HG02840 (cell line): ENCODE results near the gene ACOX2.
A peak's percentile ranks its signal among the peaks of the same experiment; 100 is the strongest.

Experiments used
- ATAC-seq: cut with Tn5 transposase; IDR thresholded peaks from one replicate; pipeline ENCODE4 v1.9.1; 2021; ENCODE audit warnings: mild to moderate bottlenecking, moderate library complexity, moderate number of reproducible peaks; ENCODE audit not compliant: unreplicated experiment, low FRiP score

The ACOX2 gene

GRCh38 chr3:58536501-58537411, at the start of gene ACOX2:
ACOX2 (minus strand) TSS chr3:58537190; CDS start chr3:58535106, 2,084 bp downstream.
- ATAC-seq: no peak

DNA sequence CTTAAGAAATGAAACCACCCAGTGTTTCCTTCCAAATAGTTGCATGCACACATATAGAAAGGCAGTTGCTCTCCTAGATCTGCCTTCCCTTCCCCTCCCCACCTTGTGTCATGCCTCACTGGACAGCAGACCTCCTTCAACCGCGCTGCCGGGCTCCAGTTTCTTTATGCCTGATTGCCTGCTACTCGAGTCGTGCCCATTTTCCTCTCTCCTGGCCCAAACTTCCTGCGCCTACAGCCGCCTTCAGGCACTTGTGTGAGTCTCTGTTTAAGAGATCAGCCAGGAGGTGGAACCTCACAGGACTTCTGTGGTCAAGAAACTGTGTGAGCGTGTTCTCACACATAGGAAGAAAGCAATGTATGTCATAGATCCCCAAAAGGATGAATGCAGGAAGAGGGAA, 49.0 kb upstream of the ACOX2 start:
- no peak for ATAC-seq

DNA sequence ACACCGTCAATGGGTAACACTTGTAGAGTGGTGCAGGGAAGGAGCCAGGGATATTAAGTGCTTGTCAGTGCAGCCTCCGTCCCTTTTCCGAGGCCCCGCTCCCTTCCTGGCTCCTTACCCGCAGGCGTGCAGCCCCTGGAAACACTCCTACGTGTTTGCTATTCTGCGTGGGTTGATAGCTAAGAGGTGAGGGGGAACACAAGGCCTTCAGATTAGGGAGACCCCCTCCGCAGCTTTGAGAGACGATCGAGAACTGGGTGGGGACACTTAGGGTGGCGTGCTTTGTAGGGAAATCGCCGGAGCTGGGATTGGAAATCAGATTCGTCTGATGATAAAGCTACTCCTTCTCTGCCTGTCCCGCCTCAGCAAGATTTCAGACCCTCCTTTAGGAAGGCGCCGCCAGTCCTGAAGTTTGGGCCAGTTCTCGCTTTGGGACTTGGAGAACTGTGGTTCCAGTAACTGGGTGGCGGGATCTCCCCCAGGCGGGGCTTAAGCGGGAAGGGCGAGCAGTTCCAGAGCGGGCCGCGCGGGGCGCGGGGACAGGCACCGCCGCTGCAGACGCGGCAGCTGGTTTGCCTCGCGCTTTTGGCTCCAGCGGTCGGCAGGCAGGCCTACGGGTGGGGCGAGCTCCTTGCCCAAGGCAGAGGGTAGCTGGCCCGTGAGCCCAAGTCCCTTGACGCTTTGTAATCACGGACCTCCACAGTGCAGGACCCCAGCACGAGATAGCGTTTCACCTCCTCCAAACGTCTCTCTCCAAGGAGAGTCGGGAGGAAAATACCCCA, 48.2 kb upstream of the ACOX2 start:
- ATAC-seq: peak; percentile 67

DNA sequence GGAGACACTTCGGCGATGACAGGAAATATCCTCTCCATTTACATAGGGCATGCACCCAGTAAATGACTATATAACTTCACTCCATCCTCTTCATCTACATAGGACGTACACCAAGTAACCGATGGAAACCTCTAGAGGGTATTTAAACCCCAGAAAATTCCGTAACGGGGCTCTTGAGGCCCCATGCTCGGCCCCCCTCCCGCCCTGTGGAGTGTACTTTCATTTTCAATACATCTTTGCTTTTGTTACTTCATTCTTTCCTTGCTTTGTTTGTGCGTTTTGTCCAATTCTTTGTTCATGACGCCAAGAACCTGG, 47.7 kb upstream of the ACOX2 start:
- ATAC-seq: no peak

DNA sequence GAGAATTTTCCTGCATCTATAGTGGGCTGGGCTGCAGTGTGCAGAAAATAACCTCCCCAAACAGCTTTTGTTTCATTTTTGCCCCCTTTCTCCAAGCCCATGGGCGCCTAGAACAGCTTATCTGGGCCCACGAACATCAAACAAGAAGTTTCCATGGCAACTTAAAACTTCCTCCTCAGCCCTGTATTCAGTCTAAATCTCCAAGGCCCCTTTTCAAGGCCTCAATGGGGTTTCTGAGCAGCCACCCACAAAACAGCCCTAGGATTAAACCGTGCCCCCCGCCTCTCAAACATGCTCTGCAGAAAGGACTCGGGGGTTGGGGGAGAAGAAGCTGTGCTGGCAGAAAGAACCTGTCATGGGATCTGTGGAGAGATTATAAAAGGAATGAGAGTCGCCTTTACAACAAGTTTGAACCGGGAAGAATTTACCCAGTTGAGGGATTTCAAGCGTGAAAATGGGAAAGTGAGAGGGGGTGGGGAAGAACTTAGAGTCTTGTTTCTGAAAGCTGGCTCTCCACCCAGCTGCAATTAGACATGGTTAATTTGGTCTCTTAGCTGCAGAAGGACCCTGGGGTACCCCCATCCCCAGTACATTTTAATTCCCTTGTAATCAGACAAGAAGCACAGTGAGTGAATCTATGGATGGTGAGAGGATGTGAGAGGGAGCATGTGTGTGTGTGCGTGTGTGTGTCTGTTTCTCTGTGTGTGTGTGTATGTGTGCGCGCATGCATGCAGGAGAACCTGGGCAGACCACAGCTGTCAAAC, 44.5 kb upstream of the ACOX2 start:
- ATAC-seq: no peak

GRCh38 chr3:58580826-58581327, 43.9 kb upstream of the ACOX2 start:
- no peak for ATAC-seq

GRCh38 chr3:58578873-58579272, 41.9 kb upstream of the ACOX2 start:
- ATAC-seq: no peak

DNA sequence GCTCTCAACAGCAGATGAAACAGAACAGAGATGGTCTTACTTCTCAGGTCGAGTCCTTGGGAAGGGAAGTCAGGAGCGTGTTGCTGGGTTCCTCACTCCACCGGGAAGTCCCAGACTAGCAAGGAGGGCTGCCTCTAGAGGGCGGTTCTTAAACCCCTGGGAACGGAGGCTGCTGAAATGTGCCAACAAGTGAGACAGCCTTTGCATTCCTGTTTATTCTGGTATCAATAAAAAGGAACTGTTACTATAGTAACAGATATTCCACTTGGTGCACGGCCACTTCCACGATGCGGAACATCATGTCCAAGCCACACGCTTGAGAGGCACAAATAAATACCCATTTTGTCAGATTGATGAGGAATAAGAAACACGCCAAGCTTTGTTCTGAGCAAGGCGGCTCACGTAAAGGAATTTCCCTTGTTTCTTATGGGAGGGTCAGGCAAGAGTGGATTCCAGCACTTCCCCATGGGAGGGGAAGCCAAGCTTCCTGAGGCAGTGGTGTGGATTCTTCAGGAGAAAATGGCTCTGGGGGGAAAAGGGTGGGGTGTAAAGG, 40.4 kb upstream of the ACOX2 start, which contains the start of gene FAM107A:
Gene FAM107A (minus strand): TSS at position 123 of the 553 bp plus-strand sequence. CDS start 7,531 bp downstream, outside the sequence.
- no peak for ATAC-seq

- no peak for ATAC-seq
These were observed 39.7 kb upstream of the ACOX2 start for GRCh38 chr3:58576716-58577115.

GRCh38 chr3:58575971-58576652, 39.1 kb upstream of the ACOX2 start:
- no peak for ATAC-seq

DNA sequence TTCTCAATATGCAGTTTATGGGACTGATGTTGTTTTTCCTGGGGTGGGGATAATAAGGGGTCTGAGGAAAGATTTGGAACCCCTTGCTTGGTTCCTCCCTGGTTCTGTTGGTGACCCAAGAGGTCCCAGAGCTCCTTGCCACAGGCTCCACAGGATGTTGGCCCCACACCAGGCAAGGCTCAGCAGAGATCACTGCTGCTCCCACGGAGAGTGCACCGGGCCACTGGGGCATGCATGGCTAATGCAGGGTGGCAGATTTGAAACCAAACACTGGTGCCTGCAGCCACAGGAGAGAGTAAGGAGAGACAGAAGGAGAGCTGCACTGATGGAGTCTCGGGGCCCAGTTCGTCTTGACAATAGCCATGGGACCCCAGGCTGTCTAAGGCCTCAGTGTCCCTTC, 37.7 kb upstream of the ACOX2 start:
- ATAC-seq: no peak

DNA sequence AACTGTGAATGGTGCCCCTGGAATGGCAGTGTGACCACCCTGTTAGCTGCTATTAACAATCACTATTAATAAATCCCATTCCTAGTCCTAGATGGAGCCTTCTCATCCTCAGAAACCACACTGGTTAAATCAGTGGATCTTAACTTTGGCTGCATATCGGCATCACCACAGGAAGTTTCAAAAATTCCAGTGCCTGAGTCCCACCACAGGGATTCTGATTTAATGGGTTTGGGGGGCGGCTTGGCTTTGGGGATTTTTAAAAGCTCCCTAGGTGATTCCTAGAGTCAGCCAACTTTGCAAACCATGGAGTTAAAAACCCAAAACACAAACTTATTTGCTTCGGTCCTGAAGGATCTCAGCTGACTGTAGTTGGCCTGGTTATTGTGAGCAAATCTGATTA, 37.1 kb upstream of the ACOX2 start:
- ATAC-seq: no peak

- no peak for ATAC-seq
These were observed 36.6 kb upstream of the ACOX2 start for GRCh38 chr3:58573640-58574039.

GRCh38 chr3:58572634-58573230, 35.7 kb upstream of the ACOX2 start:
- no peak for ATAC-seq

DNA sequence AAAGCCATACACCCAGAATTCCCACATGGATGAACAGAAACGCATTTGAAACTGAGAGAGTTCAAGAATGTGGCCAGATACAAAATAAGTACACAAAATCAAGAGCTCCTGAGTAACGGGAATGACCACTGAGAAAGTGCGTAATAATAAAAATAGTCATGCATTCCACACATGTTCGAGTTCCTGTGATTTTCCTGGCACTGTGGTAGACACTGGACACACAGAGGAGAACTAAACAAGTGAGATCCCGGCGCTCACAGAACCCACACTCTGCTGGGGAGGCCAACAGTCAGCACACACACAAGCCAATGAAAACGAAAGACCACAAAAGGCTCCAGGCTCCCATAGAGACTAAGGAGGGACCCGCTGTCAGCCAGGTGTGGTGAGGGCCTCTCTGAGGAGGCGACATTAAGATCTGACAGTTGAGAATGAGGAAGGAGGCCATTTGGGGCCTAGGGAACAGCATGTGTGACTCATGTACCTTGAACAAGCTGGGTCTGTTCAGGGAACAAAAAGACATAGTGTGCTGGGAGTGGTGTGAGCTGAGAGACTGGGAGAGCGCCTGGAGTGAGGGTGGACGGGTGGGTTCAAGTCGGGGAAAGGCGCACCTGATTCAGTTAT, 35.1 kb upstream of the ACOX2 start:
- no peak for ATAC-seq

- no peak for ATAC-seq
These were observed 33.9 kb upstream of the ACOX2 start for GRCh38 chr3:58570851-58571250.

GRCh38 chr3:58569287-58570001, 32.5 kb upstream of the ACOX2 start:
- no peak for ATAC-seq

GRCh38 chr3:58568572-58569286, 31.7 kb upstream of the ACOX2 start:
- ATAC-seq: no peak
